GM21619 (cell line): ENCODE results near the gene FNDC3B.

Experiments used
- ATAC-seq: cut with Tn5 transposase; IDR thresholded peaks from one replicate; pipeline ENCODE4 v1.9.1; 2021; ENCODE audit not compliant: unreplicated experiment

Gene FNDC3B

GRCh38 chr3:172303181-172303580 is 263.8 kb downstream of the FNDC3B start:
- no peak for ATAC-seq

DNA sequence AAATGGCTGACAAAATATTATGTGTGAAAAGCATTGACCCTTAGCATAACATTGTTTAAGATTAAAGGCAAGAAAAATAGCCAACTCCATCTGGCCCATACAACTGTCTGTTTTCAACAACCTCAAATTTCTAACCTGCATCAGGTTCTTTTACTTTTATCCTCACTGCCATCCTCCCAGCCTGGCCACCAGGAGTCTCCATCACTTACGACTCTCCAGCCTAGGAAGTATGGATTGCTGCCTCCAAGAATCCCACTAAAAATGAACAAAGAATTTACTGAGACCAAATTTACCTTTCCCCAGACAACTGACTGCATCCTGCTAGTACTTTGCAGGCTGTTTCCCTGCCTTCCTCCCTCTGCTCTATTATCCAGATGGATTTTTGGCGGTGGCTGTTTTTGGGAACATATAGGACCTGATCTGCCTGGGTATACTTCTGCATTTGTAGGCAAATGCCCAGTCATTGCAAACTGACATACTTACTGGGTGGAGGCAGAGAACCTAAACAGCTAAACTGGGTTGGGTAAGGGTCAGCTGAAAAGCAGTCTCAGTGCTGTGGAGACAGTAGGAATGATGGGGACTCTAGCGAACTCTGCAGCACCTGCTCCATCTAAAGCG is 264.7 kb downstream of the FNDC3B start:
- no peak for ATAC-seq

- ATAC-seq, result no peak
Measured at GRCh38 chr3:172305552-172305951, 266.2 kb downstream of the FNDC3B start.

GRCh38 chr3:172305974-172306373 is 266.6 kb downstream of the FNDC3B start:
- no peak for ATAC-seq

- no peak for ATAC-seq
Measured at GRCh38 chr3:172307141-172307560, 267.8 kb downstream of the FNDC3B start.

- no peak for ATAC-seq
Measured at GRCh38 chr3:172309059-172309458, 269.7 kb downstream of the FNDC3B start.

GRCh38 chr3:172309741-172310427 is 270.5 kb downstream of the FNDC3B start:
- ATAC-seq, result no peak

GRCh38 chr3:172310428-172310760 is 271.0 kb downstream of the FNDC3B start:
- no peak for ATAC-seq

DNA sequence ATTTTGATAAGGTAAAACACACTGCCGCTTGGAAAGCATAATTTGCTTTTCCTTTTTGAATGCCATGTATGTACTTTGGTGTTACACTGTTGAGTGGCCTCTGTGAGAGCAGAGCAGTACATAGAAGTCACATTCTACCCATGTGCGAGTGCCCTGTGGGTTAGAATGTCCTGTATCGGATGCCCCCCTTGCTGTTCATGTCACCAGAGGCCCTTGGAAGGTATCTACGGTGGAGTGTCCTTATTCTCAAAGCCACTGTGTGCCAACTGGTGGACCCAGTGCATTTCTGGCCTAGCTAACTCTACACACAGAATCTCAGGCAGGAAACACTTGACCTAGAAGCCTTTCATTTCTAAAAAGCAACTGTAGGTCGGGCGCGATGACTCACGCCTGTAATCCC is 271.8 kb downstream of the FNDC3B start:
- no peak for ATAC-seq

DNA sequence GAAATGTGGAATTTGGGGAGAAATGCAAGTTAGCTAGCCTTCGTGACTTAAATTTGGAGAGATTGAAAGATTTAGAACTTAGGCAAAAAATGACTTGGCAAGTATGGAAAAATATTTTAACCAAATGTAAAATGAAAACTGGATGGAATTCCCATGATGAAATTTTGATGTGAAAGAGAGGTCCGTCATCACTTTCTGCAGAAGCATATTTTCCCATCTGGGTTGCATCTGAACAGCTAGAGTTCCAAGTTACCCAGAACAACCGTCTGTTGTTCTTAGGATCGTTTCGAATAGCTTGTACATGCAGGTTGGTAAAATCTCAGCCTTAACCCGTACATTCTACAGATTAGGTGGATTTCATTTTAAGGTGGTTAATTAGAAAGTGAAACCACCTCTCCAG is 272.6 kb downstream of the FNDC3B start:
- no peak for ATAC-seq

DNA sequence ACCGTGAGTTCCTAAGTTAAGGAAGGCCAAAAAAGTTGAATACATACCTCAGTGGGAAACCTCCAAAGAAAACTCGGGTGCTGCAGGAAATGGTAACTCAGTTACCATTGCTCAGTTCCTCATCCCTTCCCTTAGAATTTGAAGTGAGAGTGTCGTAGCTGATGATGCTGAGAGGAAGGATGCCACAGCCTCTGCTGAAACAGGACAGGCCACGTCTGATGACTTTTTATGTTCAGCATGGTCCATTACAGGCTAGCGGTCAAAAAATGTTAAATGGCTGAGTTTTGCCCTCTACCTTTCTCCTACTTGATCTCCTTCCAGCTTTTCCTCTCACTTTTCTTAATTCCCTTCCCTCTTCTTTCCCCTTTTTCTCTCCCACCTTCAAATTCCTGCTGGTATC is 273.3 kb downstream of the FNDC3B start:
- ATAC-seq, result no peak

DNA sequence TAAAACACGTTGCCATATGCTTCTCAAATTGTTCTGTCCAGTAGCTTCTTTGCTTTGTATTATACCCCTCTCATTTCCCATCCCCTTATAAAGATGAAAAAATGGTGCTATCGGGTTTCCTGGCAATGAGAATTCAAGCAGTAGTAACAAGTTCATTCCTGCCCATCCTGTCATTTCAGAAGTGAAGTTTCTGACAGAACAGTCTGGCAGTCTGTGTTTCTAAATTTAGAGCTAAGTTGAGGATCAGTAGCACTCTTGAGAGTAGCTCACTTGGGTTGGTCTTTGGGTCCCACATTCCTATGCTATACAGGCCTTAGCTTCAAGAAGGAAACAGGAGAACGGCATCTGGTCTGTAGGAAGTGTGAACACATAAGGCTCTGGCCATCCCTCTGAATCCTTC is 274.3 kb downstream of the FNDC3B start:
- ATAC-seq, result no peak

DNA sequence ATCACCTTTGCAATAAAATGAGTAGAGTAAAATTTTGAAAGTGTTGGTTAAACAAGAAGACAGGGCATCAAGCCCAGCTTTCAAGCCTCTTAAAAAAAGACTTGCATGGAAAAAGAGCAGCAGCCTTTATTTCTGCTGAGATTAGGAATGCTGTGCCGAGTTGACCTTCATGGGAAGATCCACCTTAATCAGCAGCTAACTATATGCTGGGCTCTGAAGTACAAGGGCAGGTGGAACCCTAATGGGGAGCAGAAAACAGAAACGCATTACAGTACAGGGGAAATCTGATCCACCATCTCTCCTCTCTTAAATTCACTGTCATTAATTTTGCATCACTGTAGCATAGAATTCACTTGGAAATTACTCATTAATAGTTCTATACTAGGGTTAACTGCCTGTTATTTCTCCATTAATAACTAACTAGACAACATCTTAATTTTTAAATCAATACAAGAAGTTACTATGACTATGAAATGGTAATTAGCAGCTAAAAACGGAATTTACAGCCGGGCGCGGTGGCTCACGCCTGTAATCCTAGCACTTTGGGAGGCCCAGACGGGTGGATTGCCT is 275.3 kb downstream of the FNDC3B start:
- ATAC-seq, result no peak

DNA sequence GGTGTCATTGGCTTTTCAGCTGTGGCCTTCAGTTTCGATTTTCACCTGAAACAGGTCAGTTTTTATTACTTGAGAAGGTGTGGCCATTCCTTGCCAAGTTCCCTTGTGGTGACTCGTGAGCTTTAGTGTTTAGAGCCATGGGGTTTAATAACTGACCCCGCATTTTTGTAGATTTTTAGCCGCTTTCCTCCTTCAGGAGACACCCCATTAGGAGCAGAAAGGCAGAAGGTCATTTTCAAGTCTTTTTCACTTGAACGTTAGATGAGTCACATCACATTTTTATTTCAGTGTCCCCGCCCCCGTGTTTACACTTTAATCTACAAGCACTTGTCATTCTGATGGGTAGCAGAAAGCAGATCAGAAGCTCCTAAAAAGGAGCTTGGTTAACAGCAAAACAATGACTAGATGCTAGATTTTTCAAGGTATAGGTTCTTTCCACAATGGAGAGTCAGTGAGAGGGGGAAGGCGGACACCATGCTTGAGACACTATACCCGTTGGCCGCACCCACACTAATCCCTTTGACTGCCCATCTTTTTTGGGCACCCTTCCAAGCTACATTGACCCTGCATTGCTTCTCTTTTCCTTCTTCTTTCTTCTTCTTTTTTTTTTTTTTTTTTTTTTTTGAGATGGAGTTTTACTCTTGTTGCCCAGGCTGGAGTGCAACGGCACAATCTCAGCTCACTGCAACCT is 276.2 kb downstream of the FNDC3B start:
- ATAC-seq, result no peak

DNA sequence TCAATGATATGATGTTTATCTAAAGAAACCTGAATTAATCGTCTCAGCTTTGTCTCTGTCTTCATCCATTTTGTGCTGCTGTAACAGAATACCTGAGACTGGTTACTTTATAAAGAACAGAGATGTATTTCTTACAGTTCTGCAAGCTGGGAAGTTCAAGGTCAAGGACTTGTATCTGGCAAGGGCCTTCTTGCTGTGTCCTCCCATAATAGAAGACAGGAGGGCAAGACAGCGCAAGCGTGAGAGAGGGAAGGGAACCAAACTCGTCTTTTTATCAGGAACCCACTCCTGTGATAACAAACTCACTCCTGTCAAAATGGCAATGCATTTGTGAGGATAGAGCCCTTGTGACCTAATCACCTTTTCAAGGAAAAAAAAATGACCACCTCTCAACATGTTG is 277.4 kb downstream of the FNDC3B start:
- no peak for ATAC-seq

- no peak for ATAC-seq
Measured at GRCh38 chr3:172317481-172317880, 278.1 kb downstream of the FNDC3B start.

GRCh38 chr3:172317984-172318383 is 278.6 kb downstream of the FNDC3B start:
- ATAC-seq, result peak; percentile 70

DNA sequence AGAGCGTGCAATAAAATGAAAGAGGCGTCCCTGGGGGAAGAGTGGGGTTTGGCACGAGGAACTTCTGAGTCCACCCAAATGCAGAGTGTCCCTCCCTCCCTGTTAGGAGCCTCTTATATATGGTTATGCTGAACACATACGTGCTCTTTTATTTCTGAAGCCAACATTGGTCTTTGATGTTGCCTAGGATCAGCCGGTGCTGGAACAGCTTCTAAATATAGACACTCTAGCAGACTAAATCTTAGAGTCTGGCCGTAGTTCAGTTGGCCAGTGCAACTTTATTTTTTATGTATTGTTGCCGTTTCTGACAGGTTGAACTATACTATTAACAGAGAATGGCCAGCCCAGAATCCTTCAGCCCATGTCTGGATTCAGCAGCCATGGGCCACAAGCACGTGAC is 280.2 kb downstream of the FNDC3B start:
- ATAC-seq, result no peak

GRCh38 chr3:172320468-172320867 is 281.1 kb downstream of the FNDC3B start:
- no peak for ATAC-seq

DNA sequence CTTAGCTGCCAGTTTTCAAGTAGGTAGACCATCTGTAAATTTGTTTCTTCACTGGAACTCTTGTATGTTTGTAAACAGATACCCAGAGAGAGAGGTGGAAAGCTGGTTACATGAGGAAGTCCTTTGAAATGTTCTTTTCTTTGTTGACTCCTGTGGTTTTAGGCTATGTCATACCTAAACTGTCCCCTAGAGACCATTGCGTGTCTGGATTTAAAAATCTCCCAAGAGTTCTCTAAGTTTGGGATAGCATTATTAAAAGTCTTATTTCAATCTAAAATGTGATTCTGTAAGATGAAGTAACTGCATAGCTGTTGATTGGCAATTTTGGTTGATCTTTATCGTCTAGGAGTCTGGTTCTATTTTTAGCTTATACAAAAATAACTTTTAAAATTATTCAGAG is 281.7 kb downstream of the FNDC3B start:
- no peak for ATAC-seq

DNA sequence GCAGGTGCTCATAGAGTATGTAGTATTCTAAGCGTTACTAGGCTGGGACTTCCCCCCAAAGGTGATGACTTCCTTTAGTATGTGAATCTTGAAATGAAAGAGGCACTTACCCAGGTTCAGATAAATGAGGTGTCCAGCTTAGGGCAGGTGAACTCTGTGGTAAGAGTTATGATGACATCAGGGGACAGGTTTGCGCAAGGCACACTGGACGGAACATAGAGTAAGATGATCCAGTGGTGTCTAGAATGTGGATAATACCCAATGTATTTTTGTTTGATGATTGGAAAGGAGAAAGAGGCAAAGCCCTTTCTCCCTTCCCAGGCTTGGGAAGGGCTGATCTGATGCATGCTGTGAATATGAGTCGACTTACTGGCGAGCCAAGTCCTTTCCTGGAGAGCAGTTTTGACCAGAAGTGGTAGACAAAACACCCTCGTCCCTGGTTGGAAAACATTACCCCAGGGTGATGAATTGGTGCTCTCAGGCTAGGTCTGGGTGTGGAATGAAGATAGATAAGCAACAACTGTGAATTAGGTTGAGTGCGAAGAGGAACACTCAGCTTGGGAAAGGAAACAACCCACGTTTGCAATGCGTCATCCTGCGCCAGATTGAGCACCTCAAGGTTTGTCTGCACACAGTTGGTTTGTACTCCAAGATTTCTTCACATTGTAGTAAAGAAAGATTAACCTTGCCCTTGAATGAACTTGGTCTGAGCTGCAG is 284.7 kb downstream of the FNDC3B start:
- no peak for ATAC-seq
